KOPT-K1 (cell line): ENCODE results near the gene NLK.

Source experiments
- H3K27ac ChIP-seq: fragments of 200-600 bp; sonication (generic); 2 replicates; pipeline ENCODE4 v1.5.1; 2016; ENCODE audit warnings: antibody characterized with exemption, mild to moderate bottlenecking, low read depth, low read length; ENCODE audit not compliant: poor library complexity, severe bottlenecking
- H3K36me3 ChIP-seq: fragments of 200-600 bp; sonication (generic); 2 replicates; pipeline ENCODE4 v1.5.1; 2017; ENCODE audit warnings: antibody characterized with exemption, mild to moderate bottlenecking, low read length, moderate library complexity; ENCODE audit not compliant: insufficient read depth
- H3K9me3 ChIP-seq: fragments of 200-600 bp; sonication (generic); 2 replicates; pipeline ENCODE4 v1.5.1; 2017; ENCODE audit warnings: antibody characterized with exemption, low read length, mild to moderate bottlenecking; ENCODE audit not compliant: insufficient read depth, poor library complexity, severe bottlenecking

NLK gene

DNA sequence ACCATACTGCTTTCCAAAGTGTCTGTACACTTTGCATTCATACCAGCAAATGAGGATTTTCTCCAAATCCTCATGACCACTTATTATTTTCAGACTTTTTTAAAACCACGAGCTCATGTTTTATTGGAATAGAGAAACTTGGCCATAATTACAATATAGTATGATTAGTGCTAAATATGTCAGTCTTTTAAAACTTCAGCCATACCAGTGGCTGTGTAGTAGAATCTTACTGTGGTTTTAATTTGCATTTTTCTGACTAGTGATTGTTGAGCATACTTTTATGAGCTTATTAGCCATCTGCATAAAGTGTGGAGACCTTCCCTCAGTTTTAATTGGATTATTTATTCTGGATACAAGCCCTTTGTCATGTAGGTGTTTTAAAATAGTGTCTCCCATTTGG is 57.8 kb downstream of the NLK start:
- Histone ChIP-seq H3K9me3 (no peaks in the 10 kb centered on the region), H3K36me3 (no peaks in the 10 kb centered on the region; the same call in 1 of the 2 replicates), H3K27ac (no peak overlapping the region)

DNA sequence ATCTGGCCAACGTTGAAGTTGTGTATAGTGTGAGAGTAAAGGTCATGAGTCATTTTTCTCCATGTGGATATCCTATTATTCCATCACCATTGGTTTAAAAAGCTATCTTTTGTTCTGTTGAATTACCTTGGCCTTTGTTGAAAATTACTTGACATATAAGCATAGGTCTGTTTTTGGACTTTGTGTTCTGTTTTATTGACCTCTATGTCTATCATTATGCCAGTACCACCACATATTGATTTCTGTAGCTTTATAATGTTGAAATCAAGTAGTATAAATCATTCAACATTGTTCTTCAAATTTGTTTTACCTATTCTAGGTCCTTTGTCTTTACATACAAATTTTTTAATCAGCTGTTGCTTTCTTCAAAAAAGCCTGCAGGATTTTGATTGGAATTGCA is 58.5 kb downstream of the NLK start:
- Histone ChIP-seq H3K27ac (no peak overlapping the region), H3K36me3 (no peaks in the 10 kb centered on the region; the same call in 1 of the 2 replicates)

DNA sequence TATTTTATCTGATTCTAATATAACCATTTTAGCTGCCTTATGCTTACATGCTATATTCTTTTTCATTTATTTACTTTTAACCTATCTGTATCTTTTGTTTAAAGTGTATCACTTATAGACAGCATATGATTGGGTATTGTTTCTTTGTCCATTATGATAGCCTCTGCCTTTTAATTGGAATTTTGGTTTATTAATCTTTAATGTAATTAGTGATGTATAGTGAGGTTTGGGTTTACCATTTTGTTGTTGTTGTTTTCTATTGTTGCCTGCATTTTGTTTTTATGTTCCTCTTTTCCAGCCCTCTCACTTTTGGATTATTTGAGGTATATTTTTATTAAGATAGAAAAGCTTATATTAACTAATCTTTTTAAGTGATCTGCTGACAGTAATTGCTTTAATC is 59.4 kb downstream of the NLK start:
- Histone ChIP-seq H3K36me3 (no peaks in the 10 kb centered on the region; the same call in 1 of the 2 replicates), H3K9me3 (no peaks in the 10 kb centered on the region), H3K27ac (no peak overlapping the region)

More for the DNA sequence above, 58.5 kb downstream of the NLK start:
- no peaks in the 10 kb centered on the region for H3K9me3 ChIP-seq

DNA sequence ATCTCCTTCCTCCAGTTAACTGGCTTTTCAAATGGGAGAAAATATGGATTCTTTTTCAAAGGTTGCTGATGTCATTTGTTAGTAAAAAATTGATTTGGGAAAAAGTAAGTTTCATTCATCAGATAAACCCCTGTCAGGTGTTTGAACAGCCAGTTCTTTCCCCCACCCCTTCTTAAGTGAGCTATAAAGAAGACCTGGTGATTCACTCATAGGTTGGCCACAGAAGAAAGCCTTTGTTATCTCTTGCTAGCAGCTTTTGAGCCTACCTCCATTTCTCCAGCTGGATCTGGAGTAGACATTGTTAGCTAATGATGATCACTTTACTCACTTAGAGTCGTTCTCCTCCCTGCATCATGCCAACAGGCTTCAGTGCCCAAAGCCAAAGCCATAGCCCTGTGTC is 63.0 kb downstream of the NLK start:
- Histone ChIP-seq H3K27ac (no peak overlapping the region), H3K36me3 (no peaks in the 10 kb centered on the region; the same call in 1 of the 2 replicates), H3K9me3 (no peaks in the 10 kb centered on the region)

DNA sequence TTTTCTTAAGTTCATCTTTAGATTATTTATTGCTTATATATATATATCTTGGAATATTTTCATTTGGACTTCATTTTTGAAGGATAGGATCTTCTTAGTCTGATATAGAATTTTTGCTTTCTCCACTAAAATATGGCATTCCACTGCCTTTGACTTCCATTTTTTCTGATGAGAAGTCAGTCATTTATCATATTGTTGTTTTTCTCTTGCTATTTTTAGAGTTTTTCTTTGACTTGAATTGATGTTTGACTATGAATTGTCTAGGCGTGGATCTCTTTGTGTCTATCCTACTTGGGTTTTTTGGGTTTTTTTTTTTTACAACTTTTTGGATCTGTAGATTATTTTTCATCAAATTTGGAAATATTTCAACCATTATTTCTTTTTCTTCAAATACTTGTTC is 67.7 kb downstream of the NLK start:
- Histone ChIP-seq H3K27ac (no peak overlapping the region), H3K36me3 (no peaks in the 10 kb centered on the region), H3K9me3 (no peaks in the 10 kb centered on the region)

DNA sequence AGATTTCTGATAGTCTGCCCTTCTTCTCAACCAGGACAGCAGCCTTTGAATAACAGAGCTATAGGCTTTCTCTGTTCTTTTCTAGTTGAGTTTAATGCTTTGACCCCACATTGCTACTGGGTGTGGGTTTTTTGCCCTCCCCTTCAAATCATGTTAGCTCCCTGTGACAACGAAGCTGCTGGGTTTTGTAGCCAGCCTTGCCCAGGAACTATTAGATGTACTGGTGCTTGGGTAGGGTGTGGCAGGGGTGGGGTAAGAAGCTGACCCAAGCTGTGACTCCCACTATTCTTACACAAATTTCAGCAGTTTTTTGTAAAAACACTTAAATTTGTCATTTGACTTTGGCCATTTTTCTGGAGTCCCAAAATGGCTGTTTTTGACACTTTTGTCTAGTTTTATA is 69.7 kb downstream of the NLK start:
- no peaks in the 10 kb centered on the region for H3K36me3 ChIP-seq
- no peak overlapping the region for H3K27ac ChIP-seq
- no peaks in the 10 kb centered on the region for H3K9me3 ChIP-seq

DNA sequence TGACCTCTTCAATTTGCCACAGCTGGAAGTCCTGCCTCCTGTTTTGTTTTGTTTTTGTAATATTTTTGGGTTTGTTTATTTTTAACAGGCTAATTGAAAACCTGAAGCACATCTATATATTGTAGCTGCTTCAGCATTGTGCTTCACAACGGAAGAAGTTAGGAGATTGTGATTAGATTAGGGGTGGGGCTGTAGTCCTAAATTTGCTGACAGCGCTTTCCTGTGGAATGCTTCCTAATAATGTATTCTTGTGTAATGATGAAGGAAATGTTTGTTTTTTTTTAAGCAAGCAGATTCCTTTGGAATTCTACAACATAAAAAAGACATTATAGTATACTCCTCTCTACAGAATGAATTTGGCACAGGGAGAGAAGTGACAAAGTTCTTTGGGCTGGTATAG is 70.1 kb downstream of the NLK start:
- H3K9me3 ChIP-seq: no peaks in the 10 kb centered on the region
- H3K36me3 ChIP-seq: no peaks in the 10 kb centered on the region
- no peak overlapping the region for H3K27ac ChIP-seq

DNA sequence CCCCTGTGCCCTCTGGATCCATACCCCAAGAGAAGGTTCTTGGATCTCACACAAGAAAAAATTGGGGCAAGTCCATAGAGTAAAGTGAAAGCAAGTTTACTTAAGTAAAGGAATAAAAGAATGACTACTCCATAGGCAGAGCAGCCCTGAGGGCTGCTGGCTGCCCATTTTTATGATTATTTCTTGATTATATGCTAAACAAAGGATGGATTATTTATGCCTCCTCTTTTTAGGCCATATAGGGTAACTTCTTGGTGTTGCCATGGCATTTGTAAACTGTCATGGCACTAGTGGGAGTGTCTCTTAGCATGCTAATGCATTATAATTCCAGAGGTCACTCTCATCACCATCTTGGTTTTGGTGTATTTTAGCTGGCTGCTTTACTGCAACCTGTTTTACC is 70.8 kb downstream of the NLK start:
- no peak overlapping the region for H3K27ac ChIP-seq
- no peaks in the 10 kb centered on the region for H3K9me3 ChIP-seq
- H3K36me3 ChIP-seq: no peaks in the 10 kb centered on the region

DNA sequence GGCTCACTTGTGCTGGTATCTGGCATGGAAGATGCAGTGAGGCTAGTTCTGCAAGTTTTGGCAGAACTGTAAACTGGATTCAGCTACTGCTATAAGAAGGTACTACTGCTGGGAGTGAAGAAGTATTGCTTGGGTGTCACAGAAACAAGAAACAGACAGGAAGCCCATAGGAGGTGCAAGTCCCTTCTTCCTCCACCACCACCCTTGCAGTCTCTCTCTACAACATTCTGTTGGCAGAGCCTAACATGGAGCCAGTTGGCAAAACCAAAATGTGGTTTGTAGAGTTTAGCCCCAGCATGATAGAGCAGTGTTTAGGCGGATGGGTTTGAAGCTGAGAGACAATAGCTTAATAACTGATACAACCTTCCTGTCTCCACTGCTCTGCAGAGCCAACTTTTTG is 72.6 kb downstream of the NLK start:
- no peak overlapping the region for H3K27ac ChIP-seq
- no peaks in the 10 kb centered on the region for H3K36me3 ChIP-seq
- no peaks in the 10 kb centered on the region for H3K9me3 ChIP-seq

DNA sequence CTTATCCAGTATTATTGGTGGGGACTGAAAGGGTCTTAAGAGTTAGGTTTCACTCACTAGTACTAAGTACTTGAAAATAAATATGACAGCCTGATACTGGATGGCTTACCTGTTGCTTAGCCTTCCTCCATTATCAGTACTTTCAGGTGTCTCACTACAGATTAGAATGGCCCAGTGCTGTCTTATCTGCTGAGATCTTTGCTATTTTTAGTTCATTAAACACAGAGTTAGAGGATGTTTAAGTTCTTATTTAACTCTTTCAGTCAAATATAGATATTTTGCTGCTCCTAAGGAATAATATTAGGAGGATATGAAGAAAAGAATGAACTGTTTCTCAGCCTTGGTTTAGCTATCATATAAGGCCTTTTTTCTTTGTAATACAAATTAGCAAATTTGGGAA is 74.8 kb downstream of the NLK start:
- H3K27ac ChIP-seq: no peak overlapping the region
- no peaks in the 10 kb centered on the region for H3K36me3 ChIP-seq
- H3K9me3 ChIP-seq: no peaks in the 10 kb centered on the region

DNA sequence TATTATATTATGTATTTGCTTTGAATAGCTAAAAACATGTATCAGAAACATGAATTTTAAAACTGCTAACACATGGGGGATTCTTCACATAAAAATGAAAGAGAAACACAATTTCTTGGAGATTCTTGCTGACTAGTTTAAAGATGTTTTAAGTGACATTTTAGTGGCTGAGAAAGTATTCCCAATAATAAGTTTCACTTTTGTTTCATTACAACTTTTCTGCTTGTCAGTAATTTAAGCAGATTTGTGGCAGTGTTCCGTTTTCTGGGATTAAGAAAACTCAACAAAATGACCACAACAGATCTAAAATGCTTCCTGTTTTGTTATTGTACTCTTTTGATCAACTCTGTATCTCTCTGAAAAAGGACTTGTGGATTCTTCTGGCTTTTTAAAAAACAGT is 75.9 kb downstream of the NLK start:
- Histone ChIP-seq H3K9me3 (no peaks in the 10 kb centered on the region), H3K36me3 (peaks cover 10% of the 10 kb centered on the region; the same call in 1 of the 2 replicates), H3K27ac (peak overlapping the region; percentile 39)

DNA sequence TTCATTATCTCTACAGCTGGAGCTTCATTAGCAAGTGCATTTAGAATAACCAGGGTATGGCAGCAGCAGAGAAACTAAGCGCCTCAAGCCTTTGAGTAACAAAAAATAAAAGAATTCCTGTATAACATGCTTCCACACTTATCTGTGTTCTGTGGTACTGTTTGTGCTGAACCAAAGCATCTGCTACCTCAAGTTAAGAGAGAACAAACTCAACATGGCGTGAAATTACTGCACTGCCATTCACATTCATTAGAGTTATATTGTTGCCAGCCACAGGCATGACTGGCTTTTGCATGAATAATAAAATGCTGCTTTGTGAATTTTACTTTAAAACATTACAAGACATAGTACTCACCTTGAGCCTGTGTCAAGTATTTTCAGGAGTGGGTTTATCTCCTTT is 76.6 kb downstream of the NLK start:
- Histone ChIP-seq H3K36me3 (peaks cover 13% of the 10 kb centered on the region; the same call in 1 of the 2 replicates), H3K27ac (peak overlapping the region; percentile 39), H3K9me3 (no peaks in the 10 kb centered on the region)

DNA sequence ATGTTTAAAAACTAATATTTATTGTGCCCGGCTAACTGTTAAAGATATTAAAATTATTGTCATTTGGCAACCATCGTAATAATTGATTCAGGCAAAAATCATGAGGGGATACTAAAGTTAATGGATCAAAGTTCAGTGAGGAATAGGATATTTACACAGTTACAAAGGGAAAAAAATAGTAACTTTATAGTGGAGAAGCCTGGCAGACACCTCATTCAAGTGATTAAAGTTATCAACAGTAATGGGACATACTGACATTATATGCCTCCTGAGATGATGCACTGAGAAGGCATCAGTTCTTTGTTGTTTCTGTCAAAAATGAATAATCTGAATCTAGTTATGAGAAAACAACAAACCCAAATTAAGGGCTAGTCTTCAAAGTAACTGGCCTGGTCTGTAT is 77.1 kb downstream of the NLK start:
- Histone ChIP-seq H3K36me3 (peaks cover 18% of the 10 kb centered on the region), H3K27ac (no peak overlapping the region), H3K9me3 (no peaks in the 10 kb centered on the region)

DNA sequence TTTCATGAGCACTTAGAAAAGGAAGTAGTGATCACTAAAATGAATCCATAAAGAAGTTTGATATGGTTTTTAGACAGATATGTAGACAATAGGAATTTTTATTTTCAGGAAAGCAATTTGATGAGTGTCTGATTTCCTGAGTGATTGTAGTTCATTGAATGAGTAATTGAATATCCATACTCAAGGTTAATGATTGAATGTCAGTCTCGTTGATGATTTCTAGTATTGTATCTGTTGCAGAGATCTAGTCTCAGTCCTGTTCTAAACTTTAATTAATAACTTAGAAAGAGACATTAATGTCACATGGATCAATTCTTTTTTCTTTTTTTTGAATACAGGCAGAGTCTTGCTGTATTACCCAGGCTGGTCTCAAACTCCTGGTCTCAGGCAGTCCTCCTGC is 78.3 kb downstream of the NLK start:
- H3K36me3 ChIP-seq: peaks cover 24% of the 10 kb centered on the region
- H3K27ac ChIP-seq: no peak overlapping the region
- no peaks in the 10 kb centered on the region for H3K9me3 ChIP-seq

DNA sequence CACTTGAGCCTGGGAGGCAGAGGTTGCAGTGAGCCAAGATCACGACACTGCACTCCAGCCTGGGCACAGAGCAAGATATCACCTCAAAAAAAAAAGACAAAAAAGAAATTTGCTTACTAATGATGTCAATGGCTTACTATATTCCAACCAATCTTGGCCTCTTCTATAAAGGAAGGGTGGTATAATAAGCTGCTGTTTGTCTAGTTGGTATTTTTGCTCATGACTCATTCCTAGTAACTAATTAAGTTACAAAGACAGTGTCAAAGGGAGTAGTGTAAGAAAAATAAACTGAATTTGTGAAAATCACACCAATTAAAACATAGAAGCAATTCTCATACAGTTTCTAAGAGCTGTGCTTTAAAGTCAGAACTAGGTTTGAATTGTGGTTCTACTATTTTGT is 82.5 kb downstream of the NLK start:
- Histone ChIP-seq H3K27ac (no peak overlapping the region), H3K9me3 (no peaks in the 10 kb centered on the region)

DNA sequence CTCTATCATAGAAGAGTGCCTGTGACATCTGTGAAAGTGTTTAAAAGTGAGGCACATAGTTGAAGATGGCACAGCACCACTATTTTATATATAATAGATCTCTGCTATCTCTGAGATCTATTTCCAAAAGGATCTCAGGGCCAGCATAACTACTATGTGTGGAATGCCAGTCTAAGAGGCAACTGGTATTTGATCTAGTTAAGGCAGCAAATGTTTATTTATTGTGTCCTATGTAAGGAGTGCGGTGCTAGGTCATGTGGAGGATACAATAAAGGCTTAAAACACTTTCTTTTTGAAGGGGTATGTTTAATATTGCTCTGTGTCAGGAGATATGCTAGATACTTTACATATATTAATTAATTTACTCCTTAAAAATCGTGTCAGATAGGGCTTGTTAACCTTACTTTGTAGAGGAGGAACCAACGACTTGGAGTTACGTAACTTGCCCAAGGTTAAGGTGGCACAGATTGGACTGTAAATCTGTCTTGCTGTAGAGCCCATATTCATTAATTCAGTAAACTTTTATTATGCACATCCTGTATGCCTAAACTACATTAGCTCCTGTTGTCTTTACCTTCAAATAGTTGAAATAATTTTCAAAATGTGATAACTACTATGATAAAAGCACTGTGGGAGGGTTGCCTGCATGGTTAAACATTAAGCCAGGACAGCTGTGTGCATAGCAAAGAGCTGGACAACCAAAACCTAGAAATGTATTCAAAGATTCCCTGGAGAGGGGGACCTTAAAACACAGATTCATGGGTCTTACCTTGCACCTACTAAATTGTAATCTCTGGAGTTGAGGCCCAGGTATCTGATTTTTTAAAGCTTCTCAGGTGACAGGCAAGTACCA is 83.3 kb downstream of the NLK start:
- Histone ChIP-seq H3K27ac (no peak overlapping the region), H3K36me3 (peaks cover 24% of the 10 kb centered on the region)

More for the DNA sequence above, 82.5 kb downstream of the NLK start:
- peaks cover 24% of the 10 kb centered on the region for H3K36me3 ChIP-seq

More for the DNA sequence above, 83.3 kb downstream of the NLK start:
- H3K9me3 ChIP-seq: no peaks in the 10 kb centered on the region
